ENCODE results near the gene BTBD9. TPM values are rescaled to one million over a fixed set of nuclear protein-coding genes. Genes with fewer than 3 reads are reported as not detected.

The BTBD9 gene
- polyA plus RNA-seq, 1 donor: 7.8 TPM

- Histone ChIP-seq H3K36me3 (ENCODE audit: control insufficient read depth, insufficient read depth, low read length) (peaks cover 6% of the 10 kb centered on the region), H3K4me1 (ENCODE audit: control insufficient read depth, insufficient read depth, low read length) (no peaks in the 10 kb centered on the region), H3K27me3 (ENCODE audit: control insufficient read depth, insufficient read depth, low read length) (no peaks in the 10 kb centered on the region), H3K4me3 (ENCODE audit: low read length) (no peak overlapping the region), H3K27ac (ENCODE audit: low read length) (no peak overlapping the region), H3K9me3 (ENCODE audit: control insufficient read depth, low read depth, low read length) (peaks cover 10% of the 10 kb centered on the region)
- WGBS (ENCODE audit: insufficient coverage, low lambda C conversion rate): 100% methylated on average over 2 of the region's 3 CpGs
- DNase-seq: no peak
Observed at GRCh38 chr6:38531134-38531533, 108.6 kb downstream of the BTBD9 start.

- no peak overlapping the region for H3K27ac ChIP-seq (ENCODE audit: low read length)
- WGBS (ENCODE audit: insufficient coverage, low lambda C conversion rate): no CpG with 5 or more reads among the region's 5 CpGs
- no peak for DNase-seq
- no peaks in the 10 kb centered on the region for H3K4me1 ChIP-seq (ENCODE audit: control insufficient read depth, insufficient read depth, low read length)
- H3K27me3 ChIP-seq (ENCODE audit: control insufficient read depth, insufficient read depth, low read length): no peaks in the 10 kb centered on the region
- peaks cover 13% of the 10 kb centered on the region for H3K9me3 ChIP-seq (ENCODE audit: control insufficient read depth, low read depth, low read length)
- peaks cover 6% of the 10 kb centered on the region for H3K36me3 ChIP-seq (ENCODE audit: control insufficient read depth, insufficient read depth, low read length)
- H3K4me3 ChIP-seq (ENCODE audit: low read length): no peak overlapping the region
Observed at GRCh38 chr6:38528196-38528965, 111.3 kb downstream of the BTBD9 start.

- WGBS (ENCODE audit: insufficient coverage, low lambda C conversion rate): no CpG with 5 or more reads among the region's 1 CpG
- H3K27me3 ChIP-seq (ENCODE audit: control insufficient read depth, insufficient read depth, low read length): no peaks in the 10 kb centered on the region
- no peaks in the 10 kb centered on the region for H3K4me1 ChIP-seq (ENCODE audit: control insufficient read depth, insufficient read depth, low read length)
- peaks cover 6% of the 10 kb centered on the region for H3K36me3 ChIP-seq (ENCODE audit: control insufficient read depth, insufficient read depth, low read length)
- H3K4me3 ChIP-seq (ENCODE audit: low read length): no peak overlapping the region
- peaks cover 13% of the 10 kb centered on the region for H3K9me3 ChIP-seq (ENCODE audit: control insufficient read depth, low read depth, low read length)
- DNase-seq: no peak
- H3K27ac ChIP-seq (ENCODE audit: low read length): no peak overlapping the region
Observed at GRCh38 chr6:38527371-38527770, 112.4 kb downstream of the BTBD9 start.

- Histone ChIP-seq H3K27me3 (ENCODE audit: control insufficient read depth, insufficient read depth, low read length) (no peaks in the 10 kb centered on the region), H3K4me3 (ENCODE audit: low read length) (no peak overlapping the region), H3K4me1 (ENCODE audit: control insufficient read depth, insufficient read depth, low read length) (no peaks in the 10 kb centered on the region), H3K36me3 (ENCODE audit: control insufficient read depth, insufficient read depth, low read length) (peaks cover 6% of the 10 kb centered on the region), H3K9me3 (ENCODE audit: control insufficient read depth, low read depth, low read length) (peaks cover 13% of the 10 kb centered on the region), H3K27ac (ENCODE audit: low read length) (no peak overlapping the region)
- WGBS (ENCODE audit: insufficient coverage, low lambda C conversion rate): no CpG with 5 or more reads among the region's 2 CpGs
- DNase-seq: no peak
Observed at GRCh38 chr6:38525888-38526287, 113.8 kb downstream of the BTBD9 start.

GRCh38 chr6:38524436-38525145 is 115.1 kb downstream of the BTBD9 start:
- no peak overlapping the region for H3K27ac ChIP-seq (ENCODE audit: low read length)
- no peaks in the 10 kb centered on the region for H3K27me3 ChIP-seq (ENCODE audit: control insufficient read depth, insufficient read depth, low read length)
- no CpG with 5 or more reads among the region's 3 CpGs for WGBS (ENCODE audit: insufficient coverage, low lambda C conversion rate)
- peaks cover 6% of the 10 kb centered on the region for H3K36me3 ChIP-seq (ENCODE audit: control insufficient read depth, insufficient read depth, low read length)
- H3K4me1 ChIP-seq (ENCODE audit: control insufficient read depth, insufficient read depth, low read length): no peaks in the 10 kb centered on the region
- H3K9me3 ChIP-seq (ENCODE audit: control insufficient read depth, low read depth, low read length): peaks cover 13% of the 10 kb centered on the region
- H3K4me3 ChIP-seq (ENCODE audit: low read length): no peak overlapping the region
- DNase-seq: no peak

- H3K4me1 ChIP-seq (ENCODE audit: control insufficient read depth, insufficient read depth, low read length): no peaks in the 10 kb centered on the region
- no peak overlapping the region for H3K27ac ChIP-seq (ENCODE audit: low read length)
- H3K9me3 ChIP-seq (ENCODE audit: control insufficient read depth, low read depth, low read length): peaks cover 6% of the 10 kb centered on the region
- H3K36me3 ChIP-seq (ENCODE audit: control insufficient read depth, insufficient read depth, low read length): no peaks in the 10 kb centered on the region
- H3K27me3 ChIP-seq (ENCODE audit: control insufficient read depth, insufficient read depth, low read length): no peaks in the 10 kb centered on the region
- no CpG with 5 or more reads among the region's 2 CpGs for WGBS (ENCODE audit: insufficient coverage, low lambda C conversion rate)
- H3K4me3 ChIP-seq (ENCODE audit: low read length): no peak overlapping the region
- DNase-seq: peak; percentile 19 to 36
Observed at GRCh38 chr6:38522322-38522721, 117.4 kb downstream of the BTBD9 start.

GRCh38 chr6:38518511-38519304 is 121.0 kb downstream of the BTBD9 start:
- Histone ChIP-seq H3K27me3 (ENCODE audit: control insufficient read depth, insufficient read depth, low read length) (no peaks in the 10 kb centered on the region), H3K36me3 (ENCODE audit: control insufficient read depth, insufficient read depth, low read length) (no peaks in the 10 kb centered on the region)

GRCh38 chr6:38517005-38517404 is 122.7 kb downstream of the BTBD9 start:
- DNase-seq: peak; percentile 9 to 56

More at GRCh38 chr6:38518511-38519304, 121.0 kb downstream of the BTBD9 start:
- no peak overlapping the region for H3K4me3 ChIP-seq (ENCODE audit: low read length)
- H3K9me3 ChIP-seq (ENCODE audit: control insufficient read depth, low read depth, low read length): no peaks in the 10 kb centered on the region
- no peak overlapping the region for H3K27ac ChIP-seq (ENCODE audit: low read length)
- no peaks in the 10 kb centered on the region for H3K4me1 ChIP-seq (ENCODE audit: control insufficient read depth, insufficient read depth, low read length)
- DNase-seq: no peak

GRCh38 chr6:38514399-38514798 is 125.3 kb downstream of the BTBD9 start:
- Histone ChIP-seq H3K27me3 (ENCODE audit: control insufficient read depth, insufficient read depth, low read length) (no peaks in the 10 kb centered on the region), H3K4me3 (ENCODE audit: low read length) (no peak overlapping the region), H3K9me3 (ENCODE audit: control insufficient read depth, low read depth, low read length) (no peaks in the 10 kb centered on the region), H3K27ac (ENCODE audit: low read length) (no peak overlapping the region), H3K36me3 (ENCODE audit: control insufficient read depth, insufficient read depth, low read length) (no peaks in the 10 kb centered on the region), H3K4me1 (ENCODE audit: control insufficient read depth, insufficient read depth, low read length) (no peaks in the 10 kb centered on the region)
- DNase-seq: no peak

More at GRCh38 chr6:38517005-38517404, 122.7 kb downstream of the BTBD9 start:
- Histone ChIP-seq H3K27me3 (ENCODE audit: control insufficient read depth, insufficient read depth, low read length) (no peaks in the 10 kb centered on the region), H3K9me3 (ENCODE audit: control insufficient read depth, low read depth, low read length) (no peaks in the 10 kb centered on the region), H3K4me1 (ENCODE audit: control insufficient read depth, insufficient read depth, low read length) (no peaks in the 10 kb centered on the region), H3K4me3 (ENCODE audit: low read length) (no peak overlapping the region), H3K36me3 (ENCODE audit: control insufficient read depth, insufficient read depth, low read length) (no peaks in the 10 kb centered on the region), H3K27ac (ENCODE audit: low read length) (no peak overlapping the region)

- no peak overlapping the region for H3K4me3 ChIP-seq (ENCODE audit: low read length)
- H3K4me1 ChIP-seq (ENCODE audit: control insufficient read depth, insufficient read depth, low read length): no peaks in the 10 kb centered on the region
- DNase-seq: no peak
- no peaks in the 10 kb centered on the region for H3K9me3 ChIP-seq (ENCODE audit: control insufficient read depth, low read depth, low read length)
- H3K27ac ChIP-seq (ENCODE audit: low read length): no peak overlapping the region
- WGBS (ENCODE audit: insufficient coverage, low lambda C conversion rate): no CpG with 5 or more reads among the region's 5 CpGs
- no peaks in the 10 kb centered on the region for H3K36me3 ChIP-seq (ENCODE audit: control insufficient read depth, insufficient read depth, low read length)
- H3K27me3 ChIP-seq (ENCODE audit: control insufficient read depth, insufficient read depth, low read length): no peaks in the 10 kb centered on the region
Observed at GRCh38 chr6:38512211-38512610, 127.5 kb downstream of the BTBD9 start.
